Upper lobe of left lung (tissue), 4 donors: ENCODE results near the gene PRCC.

Source experiments
- CTCF ChIP-seq, 6 experiments: fragments of 450-650 bp in 4 of 6; fragments of 200-600 bp in 2 of 6; sonication (generic) in 2 of 6; IDR thresholded peaks; one replicate each; pipeline ENCODE4 v1.5.1; 2016 to 2019; ENCODE audit warnings: antibody characterized with exemption in 6 of 6
- POLR2A ChIP-seq, 4 donors: fragments of 450-650 bp; IDR thresholded peaks; one replicate each; pipeline ENCODE4 v1.5.1; 2016 to 2017; ENCODE audit warnings: antibody characterized with exemption in 4 of 4, mild to moderate bottlenecking in 2 of 4
- POLR2AphosphoS5 ChIP-seq, 2 donors: sonication (generic); formaldehyde crosslinking; IDR thresholded peaks; one replicate each; pipeline ENCODE4 v1.5.1; 2017; ENCODE audit warnings: antibody characterized with exemption in 2 of 2

DNA sequence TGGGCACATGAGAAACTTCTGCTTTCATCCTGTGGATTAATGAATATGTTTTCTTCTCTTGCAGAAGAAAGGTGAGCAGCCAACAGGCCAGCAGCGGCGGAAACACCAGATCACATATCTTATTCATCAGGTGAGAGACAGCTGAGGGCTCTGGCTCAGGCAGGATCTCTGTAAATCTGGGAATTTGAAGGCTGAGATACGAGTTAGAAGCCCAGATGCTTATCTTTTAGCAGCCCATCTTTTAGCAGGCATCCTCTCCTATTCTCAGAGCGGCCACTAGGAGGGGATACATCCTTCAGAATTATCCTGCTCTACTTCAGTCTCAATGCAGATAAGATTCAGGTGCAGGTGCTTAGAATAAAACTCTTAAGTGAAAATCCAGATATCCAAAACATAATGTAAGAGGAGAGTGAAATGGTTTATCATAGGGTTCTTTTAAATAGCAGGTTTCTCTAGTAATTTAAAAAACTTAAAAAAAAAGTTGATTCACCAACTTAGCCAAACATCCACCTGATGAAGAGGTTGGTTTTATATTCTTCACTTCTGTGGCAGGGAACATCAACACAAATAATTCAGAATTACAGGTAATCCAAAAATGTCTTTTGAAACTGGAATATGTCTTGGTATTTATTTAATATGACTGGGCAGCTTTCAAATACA is 30.0 kb downstream of the PRCC start:
- TF ChIP-seq POLR2AphosphoS5 (IDR thresholded peaks at IDR 0.05) (no peak), CTCF (IDR thresholded peaks at IDR 0.05) (peak; percentile 28 to 62 (median 60)), POLR2A (IDR thresholded peaks at IDR 0.05) (no peak)
